Activated naive CD4-positive, alpha-beta T cell treated with Interleukin-2 at 50 U/mL for 16 hours (primary cell): ENCODE results near the gene WDR11.

Source experiments
- DNase-seq: peaks from one replicate; pipeline ENCODE4 v3.0.0-alpha.2; 2020

WDR11 gene, protein sequence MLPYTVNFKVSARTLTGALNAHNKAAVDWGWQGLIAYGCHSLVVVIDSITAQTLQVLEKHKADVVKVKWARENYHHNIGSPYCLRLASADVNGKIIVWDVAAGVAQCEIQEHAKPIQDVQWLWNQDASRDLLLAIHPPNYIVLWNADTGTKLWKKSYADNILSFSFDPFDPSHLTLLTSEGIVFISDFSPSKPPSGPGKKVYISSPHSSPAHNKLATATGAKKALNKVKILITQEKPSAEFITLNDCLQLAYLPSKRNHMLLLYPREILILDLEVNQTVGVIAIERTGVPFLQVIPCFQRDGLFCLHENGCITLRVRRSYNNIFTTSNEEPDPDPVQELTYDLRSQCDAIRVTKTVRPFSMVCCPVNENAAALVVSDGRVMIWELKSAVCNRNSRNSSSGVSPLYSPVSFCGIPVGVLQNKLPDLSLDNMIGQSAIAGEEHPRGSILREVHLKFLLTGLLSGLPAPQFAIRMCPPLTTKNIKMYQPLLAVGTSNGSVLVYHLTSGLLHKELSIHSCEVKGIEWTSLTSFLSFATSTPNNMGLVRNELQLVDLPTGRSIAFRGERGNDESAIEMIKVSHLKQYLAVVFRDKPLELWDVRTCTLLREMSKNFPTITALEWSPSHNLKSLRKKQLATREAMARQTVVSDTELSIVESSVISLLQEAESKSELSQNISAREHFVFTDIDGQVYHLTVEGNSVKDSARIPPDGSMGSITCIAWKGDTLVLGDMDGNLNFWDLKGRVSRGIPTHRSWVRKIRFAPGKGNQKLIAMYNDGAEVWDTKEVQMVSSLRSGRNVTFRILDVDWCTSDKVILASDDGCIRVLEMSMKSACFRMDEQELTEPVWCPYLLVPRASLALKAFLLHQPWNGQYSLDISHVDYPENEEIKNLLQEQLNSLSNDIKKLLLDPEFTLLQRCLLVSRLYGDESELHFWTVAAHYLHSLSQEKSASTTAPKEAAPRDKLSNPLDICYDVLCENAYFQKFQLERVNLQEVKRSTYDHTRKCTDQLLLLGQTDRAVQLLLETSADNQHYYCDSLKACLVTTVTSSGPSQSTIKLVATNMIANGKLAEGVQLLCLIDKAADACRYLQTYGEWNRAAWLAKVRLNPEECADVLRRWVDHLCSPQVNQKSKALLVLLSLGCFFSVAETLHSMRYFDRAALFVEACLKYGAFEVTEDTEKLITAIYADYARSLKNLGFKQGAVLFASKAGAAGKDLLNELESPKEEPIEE

DNA sequence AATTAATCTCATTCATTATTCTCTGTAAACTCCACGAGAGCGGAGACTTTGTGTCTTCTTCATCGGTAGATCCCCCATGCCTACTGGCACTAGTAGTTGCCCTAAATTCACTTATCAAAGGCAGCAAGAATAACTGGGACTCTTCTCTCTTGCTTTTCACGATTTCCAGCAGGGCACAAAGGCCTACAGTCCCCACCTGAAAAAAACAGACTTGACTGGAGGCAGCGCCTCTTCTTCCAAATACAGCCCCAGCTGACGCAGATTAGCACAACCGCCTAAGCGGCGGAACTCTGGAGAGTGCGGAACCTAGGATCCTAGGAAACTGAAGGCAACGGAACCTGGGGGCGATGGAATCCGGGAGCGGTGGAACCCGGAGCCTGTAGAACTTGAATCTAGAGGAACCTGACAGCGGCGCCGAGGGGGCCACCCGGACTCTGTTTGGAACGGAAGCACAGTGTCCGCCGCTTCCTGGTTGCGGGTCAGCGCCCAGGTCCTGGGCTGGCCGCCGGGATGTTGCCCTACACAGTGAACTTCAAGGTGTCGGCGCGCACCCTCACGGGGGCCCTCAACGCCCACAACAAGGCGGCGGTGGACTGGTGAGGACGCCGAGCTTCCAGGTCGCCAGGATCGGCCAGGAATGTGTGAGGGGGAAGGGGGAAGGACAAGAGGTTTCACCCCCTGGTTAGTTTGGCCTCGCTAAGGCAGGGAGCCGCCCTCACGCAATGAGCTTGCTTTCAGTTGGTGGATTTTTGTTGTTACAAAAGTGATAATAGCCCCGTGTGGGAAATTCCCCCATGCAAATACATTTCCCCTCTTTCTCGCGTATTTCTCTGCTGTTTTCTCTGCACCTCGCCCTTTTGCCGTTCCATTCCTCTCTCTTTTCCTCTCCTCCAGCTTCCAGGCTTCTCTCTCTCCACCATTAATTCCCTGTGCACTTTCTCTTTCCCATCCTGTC lies at the start of gene WDR11:
Gene WDR11 (plus strand): TSS at position 452 of the 955 bp plus-strand sequence. CDS start 59 bp downstream, at position 511.
- DNase-seq: peak; percentile 79

DNA sequence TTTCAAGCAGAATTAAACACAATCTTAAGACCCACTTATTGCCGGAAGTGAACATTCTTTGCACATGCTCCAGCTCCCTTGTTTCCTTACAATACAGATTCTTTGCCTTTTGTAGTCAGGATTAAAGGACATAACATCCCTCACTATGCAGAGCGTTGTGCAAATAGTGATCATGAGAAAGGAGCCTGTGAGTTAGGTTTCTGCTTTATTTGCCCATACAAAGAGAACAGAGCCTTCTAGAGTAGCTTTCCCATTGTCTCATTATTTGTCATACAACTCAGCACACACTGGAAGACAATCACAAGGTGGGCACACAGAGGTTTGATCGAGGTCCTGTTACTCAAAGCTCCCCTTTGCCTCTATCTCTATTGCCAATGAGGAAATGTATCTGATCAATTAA lies 48.2 kb upstream of the WDR11 start:
- no peak for DNase-seq

DNA sequence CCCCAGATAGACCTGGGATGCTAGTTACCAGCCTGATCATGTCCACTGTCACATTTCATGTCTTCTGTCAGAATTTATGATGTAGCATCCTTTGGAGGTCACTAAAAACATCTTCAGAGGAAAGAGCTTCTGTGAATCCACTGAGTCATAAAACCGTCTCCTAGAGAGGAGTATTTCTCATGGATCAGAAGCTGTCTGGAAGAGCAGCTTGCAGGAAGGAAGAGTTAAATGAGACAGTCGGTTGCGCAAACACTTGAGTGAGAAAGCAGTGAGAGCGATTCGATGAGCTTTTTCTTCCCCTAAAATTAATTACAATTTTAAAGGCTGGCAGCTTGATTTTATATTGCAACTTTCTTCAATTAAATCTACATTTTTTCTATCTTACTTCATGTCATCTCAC lies 47.2 kb upstream of the WDR11 start:
- DNase-seq: no peak

DNA sequence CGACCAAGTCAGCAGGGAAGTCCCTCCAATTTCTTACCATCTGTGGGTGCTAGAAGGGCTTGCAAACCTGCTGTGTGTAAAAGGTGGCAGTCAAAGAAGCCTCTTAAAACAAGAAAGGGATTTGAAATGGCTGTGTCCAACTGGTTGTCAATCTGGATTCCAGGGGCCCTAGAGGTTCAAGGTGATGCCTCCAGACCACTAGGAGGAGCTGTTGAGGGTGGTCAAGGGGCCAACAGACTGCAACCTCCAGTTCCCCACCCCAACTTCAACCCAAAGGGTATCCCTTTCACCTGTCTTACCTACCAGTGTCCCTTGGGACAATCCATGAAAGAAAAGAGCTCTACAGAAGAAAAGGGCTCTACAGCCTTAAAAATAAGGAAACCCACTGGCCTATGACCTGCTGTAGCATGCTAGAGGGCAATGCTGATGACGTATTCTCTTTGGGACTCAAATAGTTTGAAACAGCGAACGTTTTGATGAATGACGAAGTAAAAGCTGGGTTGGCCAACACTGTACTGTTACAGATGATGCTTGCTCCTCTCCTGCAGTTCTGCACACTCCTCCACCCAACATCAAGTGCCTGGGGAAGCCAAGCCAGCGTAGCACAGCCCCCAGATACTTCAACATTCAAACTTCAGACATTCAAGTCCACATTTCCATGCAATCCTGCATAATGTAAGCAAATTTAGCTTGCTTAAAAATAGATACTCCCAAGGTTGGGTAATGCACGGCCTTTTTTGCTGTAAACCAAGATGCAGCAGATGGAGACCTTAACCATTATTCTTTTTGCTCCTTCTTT lies 45.9 kb upstream of the WDR11 start:
- no peak for DNase-seq

DNA sequence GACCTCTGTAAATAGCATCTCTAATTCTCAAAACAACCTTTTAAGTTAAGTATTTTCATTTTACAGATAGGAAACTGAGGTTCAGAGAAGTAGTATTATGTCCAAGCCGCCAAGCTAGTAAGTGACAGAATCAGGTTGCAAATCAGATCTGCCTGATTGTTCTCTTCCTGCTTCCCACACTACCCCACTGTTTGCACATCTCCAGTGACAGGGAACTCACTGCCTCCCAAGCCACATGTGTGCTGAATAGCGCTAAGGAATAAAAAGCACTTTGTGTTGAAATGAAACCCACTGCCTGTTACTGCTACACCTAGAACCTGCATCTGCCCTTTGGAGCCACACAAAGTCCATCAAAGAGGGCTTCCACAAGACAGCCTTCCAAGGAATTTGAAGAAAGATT lies 45.1 kb upstream of the WDR11 start:
- no peak for DNase-seq

DNA sequence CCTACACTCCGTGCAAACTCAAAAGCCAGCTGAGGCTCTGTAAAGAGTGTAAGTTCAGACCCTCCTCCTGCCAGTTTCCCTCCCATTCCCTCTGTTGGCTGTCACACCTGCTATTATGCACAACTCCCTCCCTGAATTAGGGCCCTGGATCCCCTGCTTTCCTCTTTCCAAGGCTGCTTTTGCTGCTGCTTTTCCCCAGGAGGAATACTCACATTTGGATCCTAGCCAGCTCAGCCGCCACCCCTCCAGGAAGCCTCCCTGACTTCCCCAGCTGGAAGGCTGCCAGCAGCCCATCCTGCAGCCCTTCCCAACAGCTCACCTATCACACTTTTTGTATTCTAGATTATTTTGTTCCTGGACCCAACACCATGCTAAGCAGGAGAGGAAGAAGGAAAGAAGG lies 40.9 kb upstream of the WDR11 start:
- DNase-seq: no peak

DNA sequence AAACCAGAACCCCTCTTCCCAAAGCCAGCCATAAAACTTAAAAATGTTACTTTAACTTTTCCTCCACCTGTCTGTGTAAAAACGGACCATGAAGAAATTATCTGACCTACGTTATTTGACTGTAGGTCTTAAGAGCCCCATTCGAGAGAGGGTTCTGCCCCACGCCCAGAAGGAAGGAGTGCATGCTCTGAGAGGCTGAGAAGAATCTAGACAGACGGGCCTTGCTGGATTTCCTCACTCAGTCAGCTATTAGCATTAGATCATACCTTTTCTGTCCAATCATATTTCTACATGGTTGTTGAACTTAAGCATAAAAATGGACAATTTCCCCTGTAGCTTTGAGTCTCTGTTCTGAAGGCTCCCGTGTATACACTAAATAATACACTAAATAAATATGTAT lies 38.1 kb upstream of the WDR11 start:
- DNase-seq: no peak

DNA sequence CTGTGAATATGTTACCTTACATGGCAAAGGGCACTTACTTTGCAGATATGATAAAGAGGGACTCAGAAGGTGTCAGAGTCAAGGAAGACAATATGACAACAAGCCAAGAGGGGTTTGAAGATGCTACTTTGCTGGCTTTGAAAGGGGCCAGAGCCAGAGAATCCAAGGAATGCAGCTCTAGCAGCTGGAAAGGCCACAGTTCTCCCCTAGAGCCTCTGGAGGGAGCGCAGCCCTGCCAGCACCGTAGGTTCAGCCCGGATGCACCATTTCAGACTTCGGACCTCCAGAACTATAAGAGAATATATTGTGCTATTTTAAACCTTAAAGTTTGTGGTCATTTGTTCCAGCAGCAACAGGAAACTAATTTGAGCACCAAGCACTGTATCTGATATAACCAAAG lies 32.9 kb upstream of the WDR11 start:
- DNase-seq: no peak

DNA sequence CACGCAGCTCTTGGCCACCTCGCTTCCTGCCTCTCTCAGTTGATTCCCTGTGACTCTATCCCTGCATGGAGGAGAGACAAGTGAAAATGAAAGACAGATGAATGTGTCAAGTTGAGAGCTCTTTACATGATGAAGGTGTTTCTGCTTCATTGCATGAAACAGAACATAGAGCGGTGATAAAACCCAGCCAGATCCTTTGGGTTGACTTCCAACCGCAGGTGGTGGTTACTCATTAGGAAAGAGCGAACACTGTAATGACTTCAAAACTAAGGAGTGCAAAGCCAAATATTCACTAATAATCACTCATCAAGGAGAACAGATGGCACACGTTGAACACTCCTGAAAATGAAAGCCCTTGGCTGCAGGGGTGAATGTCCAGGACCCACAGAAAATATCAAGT lies 31.8 kb upstream of the WDR11 start:
- no peak for DNase-seq

DNA sequence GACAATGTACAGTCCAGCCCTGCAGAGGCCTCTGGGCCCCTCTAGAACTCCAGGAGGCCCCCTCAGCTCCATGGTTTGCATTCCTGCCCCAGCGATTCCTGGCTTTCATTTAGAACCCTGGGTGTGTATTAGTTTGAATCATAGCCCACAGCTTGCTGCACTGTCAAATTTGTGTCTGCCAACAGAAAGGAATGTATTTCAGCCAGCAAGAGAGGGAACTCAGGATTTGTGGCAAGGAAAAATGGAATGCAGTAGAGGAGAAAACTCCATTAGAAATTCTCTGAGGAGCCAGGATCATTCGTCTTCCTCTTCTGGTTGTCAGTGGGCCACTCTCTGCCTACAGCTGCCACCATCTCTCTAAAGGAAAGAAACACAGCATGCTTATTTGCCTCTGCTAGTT lies 27.9 kb upstream of the WDR11 start:
- DNase-seq: no peak

DNA sequence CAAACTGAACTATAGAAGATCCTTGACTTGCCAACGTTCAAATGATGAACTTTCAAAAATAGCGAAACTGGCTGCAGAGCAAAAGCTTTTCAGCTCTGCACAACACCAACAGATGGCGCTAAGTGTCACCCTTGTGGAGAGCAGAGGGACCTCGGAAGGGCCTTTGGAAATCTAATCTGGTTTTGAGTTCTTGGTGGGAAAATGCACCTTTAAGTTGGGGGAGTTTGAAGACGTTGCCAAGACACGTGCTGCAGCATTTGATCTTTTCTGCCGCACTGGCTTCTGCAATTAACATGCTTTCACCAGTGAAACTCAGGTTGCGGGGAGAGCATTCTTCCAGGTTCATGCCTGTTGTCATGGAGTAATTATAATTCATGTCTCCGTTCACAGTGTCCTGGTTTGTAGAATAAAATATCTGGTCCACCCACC lies 26.3 kb upstream of the WDR11 start:
- no peak for DNase-seq

DNA sequence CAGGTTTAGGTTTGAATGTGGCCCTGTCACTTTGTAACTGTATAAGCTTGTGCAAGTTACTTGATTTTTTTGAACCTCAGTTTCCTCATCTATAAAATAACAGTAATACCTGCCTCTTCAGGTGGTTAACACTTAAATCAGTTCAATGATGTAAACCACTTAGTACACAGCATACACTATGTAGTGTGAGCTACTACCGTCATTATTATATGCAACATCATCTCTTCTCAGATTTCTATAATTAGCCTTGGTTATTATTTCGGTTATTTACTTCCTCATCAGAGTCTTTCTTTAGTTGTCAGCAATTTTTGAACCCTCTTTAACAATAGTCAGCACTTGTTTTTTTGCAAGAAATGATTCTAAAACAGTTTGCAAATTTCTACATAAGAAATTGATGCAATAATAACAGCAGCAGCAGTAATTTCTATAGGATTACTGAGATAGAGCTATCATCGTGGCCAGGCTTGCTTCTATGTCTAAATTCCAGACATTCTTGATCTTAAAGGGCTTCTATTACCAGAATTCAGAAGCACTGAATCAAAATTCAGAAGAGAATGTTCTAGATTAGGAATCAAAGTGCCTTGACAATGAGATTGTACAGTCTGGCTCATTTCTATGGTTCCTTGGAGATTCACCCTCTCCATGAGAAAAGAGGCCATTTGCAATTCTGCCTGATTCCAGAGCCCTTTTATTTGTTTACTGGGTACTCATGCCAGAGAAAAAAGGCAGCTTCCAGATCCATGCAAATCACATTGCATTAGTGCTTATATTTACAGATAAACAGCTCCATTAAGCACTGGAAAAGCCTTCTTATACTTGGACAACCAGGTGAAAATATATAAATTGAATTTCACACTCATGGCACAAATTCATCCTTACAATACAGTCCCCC lies 25.0 kb upstream of the WDR11 start:
- no peak for DNase-seq

DNA sequence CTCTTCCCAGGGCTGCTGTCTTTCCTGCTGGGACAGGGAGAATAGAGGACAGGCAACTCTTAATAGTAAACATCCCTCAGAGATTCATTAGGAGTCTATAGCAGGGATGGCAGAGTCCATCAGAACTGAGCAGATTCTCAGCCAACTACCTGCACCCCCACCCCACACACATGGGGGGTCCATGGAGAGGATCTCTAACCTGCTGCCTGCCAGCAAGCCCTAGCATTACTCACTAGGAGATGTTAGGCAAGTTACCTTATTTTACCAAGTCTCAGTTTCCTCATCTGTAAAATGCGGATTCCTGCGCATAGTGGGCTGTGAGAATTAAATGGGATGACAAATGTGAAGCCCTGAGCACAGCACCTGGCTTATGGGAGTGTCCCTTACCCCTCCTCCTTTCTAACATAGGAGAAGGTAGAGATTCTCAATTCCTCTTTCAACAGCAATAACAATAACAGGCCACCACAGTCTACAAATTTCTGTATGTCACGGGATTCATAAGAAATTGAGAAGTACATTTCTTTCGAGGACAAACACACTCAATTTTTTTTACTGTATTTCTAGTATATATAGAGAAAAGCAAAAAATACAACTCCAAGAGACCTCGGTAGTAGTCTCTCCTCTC lies 23.8 kb upstream of the WDR11 start:
- DNase-seq: no peak

DNA sequence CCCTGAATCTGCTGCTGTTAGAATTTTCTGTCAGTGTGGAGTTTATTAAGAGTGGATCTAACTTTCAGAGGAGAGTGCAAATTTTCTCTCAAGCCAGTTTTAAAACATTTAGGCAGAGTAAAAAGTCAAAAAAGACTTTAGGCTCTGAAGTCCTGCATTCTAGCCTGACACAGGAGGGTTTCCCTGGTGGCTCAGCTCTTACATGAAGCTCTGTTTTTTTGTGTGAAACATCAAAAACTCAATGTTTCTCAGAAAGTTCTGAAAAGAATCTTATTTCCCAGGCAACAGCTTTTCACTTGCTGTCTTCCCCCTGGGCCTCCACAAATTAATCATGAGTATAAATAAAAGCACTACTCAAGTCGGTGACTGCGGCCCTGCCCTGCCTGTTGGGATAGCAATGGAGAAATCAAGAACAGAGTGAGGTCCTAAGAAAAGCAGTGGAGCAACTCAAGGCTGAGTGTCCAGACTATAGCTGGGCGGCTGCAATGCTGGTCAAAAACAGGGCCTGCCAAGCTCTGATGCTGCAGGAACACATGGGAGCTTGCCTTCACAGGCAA lies 22.3 kb upstream of the WDR11 start:
- DNase-seq: no peak

DNA sequence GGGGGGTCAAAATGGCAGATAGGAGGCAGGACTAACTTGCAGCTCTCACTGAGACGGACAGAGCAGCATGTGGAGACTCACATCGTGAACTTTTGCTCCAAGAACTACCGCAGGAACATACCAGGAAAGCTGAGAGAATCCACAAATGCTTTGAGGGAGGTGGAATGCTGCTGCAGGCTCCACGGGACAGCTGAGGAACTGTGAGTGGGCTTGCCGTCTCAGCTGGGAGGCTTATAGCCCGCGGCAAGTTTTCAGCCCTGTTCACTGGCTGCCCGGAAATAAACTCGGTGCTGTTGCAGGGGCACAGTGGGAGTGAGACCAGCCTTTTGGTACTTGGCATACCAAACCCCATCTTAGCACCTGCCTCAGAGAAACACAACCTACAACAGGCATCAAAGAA lies 19.1 kb upstream of the WDR11 start:
- no peak for DNase-seq

DNA sequence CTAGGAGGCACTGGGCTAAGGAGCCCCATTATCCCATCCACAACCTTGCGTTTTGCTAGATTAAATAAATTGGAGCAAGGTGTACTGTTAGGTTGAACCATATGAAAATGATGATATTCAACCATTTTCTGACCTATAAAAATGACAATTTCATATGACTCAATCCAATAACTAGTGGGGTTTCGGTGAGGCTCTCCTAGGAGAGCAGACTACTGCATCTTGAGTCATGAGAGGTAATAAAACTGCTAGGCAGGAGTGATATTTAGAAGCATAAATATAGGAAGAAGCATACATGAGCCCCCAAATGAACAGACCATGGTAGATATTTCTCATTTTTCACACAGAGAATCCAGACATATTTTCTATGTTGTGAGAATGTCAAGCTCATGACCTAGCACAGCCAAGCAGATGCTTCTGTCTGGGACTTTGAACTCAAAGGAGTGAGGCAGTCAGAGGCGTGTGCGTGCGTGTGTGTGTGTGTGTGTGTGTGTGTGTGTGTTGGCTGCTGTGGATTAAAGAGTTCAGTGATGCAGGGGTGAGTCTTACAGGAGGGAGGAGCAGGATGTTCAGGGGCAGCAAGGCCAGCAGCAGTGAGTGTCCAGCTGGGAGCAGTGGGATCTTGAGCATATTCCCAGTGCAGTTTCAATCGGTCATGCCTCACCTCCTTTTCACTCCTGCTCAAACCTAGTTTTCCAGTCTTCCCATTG lies 17.8 kb upstream of the WDR11 start:
- no peak for DNase-seq

DNA sequence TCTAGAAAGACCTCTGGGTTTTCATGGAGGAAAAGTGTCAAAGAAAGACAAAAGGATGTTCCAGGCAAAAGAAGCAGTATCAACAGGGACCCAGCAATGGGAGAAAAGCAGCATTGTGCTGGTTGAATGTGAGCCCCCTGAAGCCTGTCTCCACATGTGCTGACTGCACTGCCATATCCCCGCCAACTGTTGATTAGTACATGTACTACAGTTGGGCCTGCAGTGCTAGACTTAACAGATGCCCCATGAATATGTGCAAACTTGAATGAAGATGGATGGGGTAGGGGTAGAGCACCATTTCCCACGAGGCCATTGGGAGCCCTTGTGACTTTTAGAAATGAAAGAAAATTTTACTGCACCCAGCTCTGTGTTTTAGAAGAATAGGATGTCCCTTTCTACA lies 15.6 kb upstream of the WDR11 start:
- DNase-seq: no peak

DNA sequence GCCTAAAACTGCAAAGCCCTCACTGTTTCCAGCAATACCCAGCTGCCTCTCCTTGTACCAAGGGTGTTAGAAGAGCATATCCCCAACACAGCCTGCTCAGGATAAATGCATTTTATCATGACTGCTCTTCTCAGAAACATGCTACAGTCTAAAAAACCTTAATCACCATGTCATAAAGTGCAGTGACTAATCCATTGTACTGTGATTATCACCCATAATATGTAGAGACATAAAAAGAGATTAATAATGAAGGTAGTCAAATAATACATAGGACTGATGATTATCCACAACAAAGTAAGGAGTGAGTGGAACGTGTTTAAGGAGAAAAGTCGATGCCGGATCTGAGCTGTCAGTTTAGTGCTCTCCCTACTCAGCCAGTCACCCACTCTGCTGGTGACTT lies 12.2 kb upstream of the WDR11 start:
- no peak for DNase-seq
